ENCODE results near the gene SFXN2. TPM values are rescaled to one million over a fixed set of nuclear protein-coding genes. Genes with fewer than 3 reads are reported as not detected.
A peak's percentile ranks its signal among the peaks of the same experiment; 100 is the strongest.

SFXN2 gene
- total RNA-seq, 4 donors from 2014 or later, result 1.2 to 4.0 (median 2.9) TPM

GRCh38 chr10:102670065-102670670 is 44.3 kb upstream of the SFXN2 start:
- TF ChIP-seq POLR2AphosphoS5 (IDR thresholded peaks at IDR 0.05) (no peak), CTCF (IDR thresholded peaks at IDR 0.05) (no peak), POLR2A (IDR thresholded peaks at IDR 0.05; ENCODE audit: low read depth) (no peak), EP300 (IDR thresholded peaks at IDR 0.05) (no peak)
- H3K4me1 ChIP-seq, result peaks cover 41 to 50% (median 45%) of the 10 kb centered on the region in 4 donors
- DNase-seq (ENCODE audit: extremely low spot score), result no peak
- intact Hi-C loops (cut with DNase I), result no loop called here
- no peaks in the 10 kb centered on the region for H3K9me3 ChIP-seq
- no peak overlapping the region for H3K4me3 ChIP-seq
- peak overlapping the region in 3 of 4 donors; percentile 39 to 66 (median 41) for H3K27ac ChIP-seq (replicated peaks in 1 of 4)
- no peaks in the 10 kb centered on the region for H3K36me3 ChIP-seq
- WGBS, result 93% methylated on average over 9 of the region's 9 CpGs
- no peaks in the 10 kb centered on the region for H3K27me3 ChIP-seq

GRCh38 chr10:102670871-102671434 is 43.5 kb upstream of the SFXN2 start:
- Histone ChIP-seq H3K9me3 (no peaks in the 10 kb centered on the region), H3K4me3 (no peak overlapping the region), H3K27ac (replicated peaks in 1 of 4) (no peak overlapping the region), H3K27me3 (no peaks in the 10 kb centered on the region), H3K4me1 (peaks cover 49 to 58% (median 53%) of the 10 kb centered on the region in 4 donors), H3K36me3 (no peaks in the 10 kb centered on the region)
- TF ChIP-seq EP300 (IDR thresholded peaks at IDR 0.05) (no peak), POLR2AphosphoS5 (IDR thresholded peaks at IDR 0.05) (no peak), CTCF (IDR thresholded peaks at IDR 0.05) (no peak), POLR2A (IDR thresholded peaks at IDR 0.05; ENCODE audit: low read depth) (no peak)
- intact Hi-C loops (cut with DNase I), result no loop called here
- WGBS, result 85% methylated on average over 6 of the region's 6 CpGs
- DNase-seq (ENCODE audit: extremely low spot score), result no peak

GRCh38 chr10:102673236-102673818 is 41.1 kb upstream of the SFXN2 start:
- H3K9me3 ChIP-seq, result no peaks in the 10 kb centered on the region
- peaks cover 70 to 78% (median 76%) of the 10 kb centered on the region in 4 donors for H3K4me1 ChIP-seq
- no peaks in the 10 kb centered on the region for H3K36me3 ChIP-seq
- peak overlapping the region; percentile 67 to 81 (median 76) for H3K27ac ChIP-seq (replicated peaks in 1 of 4)
- H3K27me3 ChIP-seq, result no peaks in the 10 kb centered on the region
- no peak for DNase-seq (ENCODE audit: extremely low spot score)
- WGBS, result 64% methylated on average over 13 of the region's 13 CpGs
- H3K4me3 ChIP-seq, result peak overlapping the region; percentile 33 to 48 (median 44)
- intact Hi-C loops (cut with DNase I), result no loop called here
- TF ChIP-seq EP300 (IDR thresholded peaks at IDR 0.05) (no peak), POLR2AphosphoS5 (IDR thresholded peaks at IDR 0.05) (no peak), POLR2A (IDR thresholded peaks at IDR 0.05; ENCODE audit: low read depth) (no peak), CTCF (IDR thresholded peaks at IDR 0.05) (no peak)

GRCh38 chr10:102673819-102674511 is 40.5 kb upstream of the SFXN2 start:
- 7% methylated on average over 18 of the region's 19 CpGs for WGBS
- peak overlapping the region; percentile 33 to 48 (median 44) for H3K4me3 ChIP-seq
- H3K27ac ChIP-seq (replicated peaks in 1 of 4), result peak overlapping the region; percentile 67 to 81 (median 76)
- intact Hi-C loops (cut with DNase I), result no loop called here
- H3K9me3 ChIP-seq, result no peaks in the 10 kb centered on the region
- DNase-seq (ENCODE audit: extremely low spot score), result no peak
- TF ChIP-seq POLR2AphosphoS5 (IDR thresholded peaks at IDR 0.05) (peak in 1 of 2 donors; percentile 54), EP300 (IDR thresholded peaks at IDR 0.05) (no peak)
- no peaks in the 10 kb centered on the region for H3K27me3 ChIP-seq
- H3K36me3 ChIP-seq, result no peaks in the 10 kb centered on the region
- peaks cover 70 to 81% (median 76%) of the 10 kb centered on the region in 4 donors for H3K4me1 ChIP-seq

- no peaks in the 10 kb centered on the region for H3K27me3 ChIP-seq
- H3K36me3 ChIP-seq, result no peaks in the 10 kb centered on the region
- WGBS, result 22% methylated on average over 2 of the region's 2 CpGs
- peaks cover 70 to 79% (median 74%) of the 10 kb centered on the region in 4 donors for H3K4me1 ChIP-seq
- no peak for DNase-seq (ENCODE audit: extremely low spot score)
- intact Hi-C loops (cut with DNase I), result no loop called here
- TF ChIP-seq POLR2A (IDR thresholded peaks at IDR 0.05; ENCODE audit: low read depth) (no peak), CTCF (IDR thresholded peaks at IDR 0.05) (no peak), POLR2AphosphoS5 (IDR thresholded peaks at IDR 0.05) (no peak), EP300 (IDR thresholded peaks at IDR 0.05) (no peak)
- no peaks in the 10 kb centered on the region for H3K9me3 ChIP-seq
- peak overlapping the region; percentile 33 to 48 (median 44) for H3K4me3 ChIP-seq
- peak overlapping the region; percentile 67 to 81 (median 76) for H3K27ac ChIP-seq (replicated peaks in 1 of 4)
These were observed 39.9 kb upstream of the SFXN2 start for GRCh38 chr10:102674566-102674965.
